ENCODE results near the gene IMPDH2. TPM values are rescaled to one million over a fixed set of nuclear protein-coding genes. Genes with fewer than 3 reads are reported as not detected.

IMPDH2 gene
- total and polyA plus RNA-seq, 2 donors (not counting 1 experiment from before 2014, with no cell fraction given), result 187 to 448 TPM

DNA sequence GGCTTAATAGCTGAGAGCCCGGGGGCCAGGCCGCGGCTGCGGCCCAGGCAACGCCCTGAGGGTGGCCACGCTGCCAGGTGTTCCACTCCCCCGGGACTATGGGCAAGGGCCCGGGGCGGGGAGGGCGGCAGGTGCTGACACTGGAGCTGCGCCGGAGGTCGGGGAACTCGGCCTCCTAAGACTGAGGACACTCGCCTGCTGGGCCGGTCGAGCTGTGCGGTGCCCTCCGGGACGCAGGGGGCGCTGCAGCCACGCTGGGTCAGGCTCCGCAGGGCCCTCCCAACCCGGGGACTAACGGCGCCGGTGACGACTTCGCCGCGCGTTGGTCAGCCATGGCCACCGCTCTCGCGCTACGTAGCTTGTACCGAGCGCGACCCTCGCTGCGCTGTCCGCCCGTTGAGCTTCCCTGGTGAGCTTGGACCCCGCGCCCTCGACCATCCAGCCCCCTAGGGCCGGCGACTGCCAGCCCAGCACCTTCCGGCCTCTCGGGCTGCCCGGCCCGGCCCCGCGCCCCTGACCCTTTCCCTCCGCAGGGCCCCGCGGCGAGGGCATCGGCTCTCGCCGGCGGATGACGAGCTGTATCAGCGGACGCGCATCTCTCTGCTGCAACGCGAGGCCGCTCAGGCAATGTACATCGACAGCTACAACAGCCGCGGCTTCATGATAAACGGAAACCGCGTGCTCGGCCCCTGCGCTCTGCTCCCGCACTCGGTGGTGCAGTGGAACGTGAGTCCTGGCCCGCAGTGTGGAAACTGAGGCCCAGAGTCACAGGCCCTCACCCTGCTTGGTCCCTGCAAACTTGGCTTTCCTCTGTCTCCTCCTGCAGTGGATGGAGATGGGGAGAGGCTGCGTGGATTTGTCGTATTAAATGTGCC lies 7.1 kb downstream of the IMPDH2 start, which contains the start of gene NDUFAF3:
Gene NDUFAF3, plus strand, starts transcription at position 309 of the 875 bp plus-strand sequence. Its CDS starts 24 bp downstream, at position 333.
- peak; percentile 91 to 94 for DNase-seq (ENCODE audit: low read depth in 2 of 2)
- Histone ChIP-seq H3K27me3 (ENCODE audit: control insufficient read depth, insufficient read depth, low read length) (no peaks in the 10 kb centered on the region), H2AFZ (ENCODE audit: low read length) (peak within 1 kb of the TSS; percentile 63), H4K20me1 (ENCODE audit: control insufficient read depth, extremely low read depth, insufficient read depth, low read length) (no peaks in the 10 kb centered on the region), H3K27ac (ENCODE audit: insufficient read depth, low read length) (peak within 1 kb of the TSS; percentile 89), H3K4me2 (ENCODE audit: extremely low read depth, insufficient read depth, low read length) (peak within 1 kb of the TSS; percentile 86), H3K9ac (ENCODE audit: insufficient read depth, low read length) (peak within 1 kb of the TSS; percentile 98), H3K79me2 (ENCODE audit: control insufficient read depth, insufficient read depth, low read length) (peaks cover 45% of the 10 kb centered on the region), H3K4me3 (replicated peaks in 1 of 4; ENCODE audit: control extremely low read depth in 1 of 4, insufficient read depth in 1 of 4, low read depth in 3 of 4, low read length in 4 of 4) (peak within 1 kb of the TSS; percentile 88 to 95 (median 93)), H3K4me1 (ENCODE audit: control insufficient read depth, extremely low read depth, insufficient read depth, low read length) (peaks cover 12% of the 10 kb centered on the region), H3K9me3 (ENCODE audit: control insufficient read depth, insufficient read depth, low read depth, low read length) (no peaks in the 10 kb centered on the region), H3K36me3 (ENCODE audit: control insufficient read depth, insufficient read depth, low read length) (peaks cover 31% of the 10 kb centered on the region)
- no peak for TF ChIP-seq EZH2 (IDR thresholded peaks at IDR 0.05; ENCODE audit: low read length, missing control alignments)
- TF ChIP-seq, protein P1, sequence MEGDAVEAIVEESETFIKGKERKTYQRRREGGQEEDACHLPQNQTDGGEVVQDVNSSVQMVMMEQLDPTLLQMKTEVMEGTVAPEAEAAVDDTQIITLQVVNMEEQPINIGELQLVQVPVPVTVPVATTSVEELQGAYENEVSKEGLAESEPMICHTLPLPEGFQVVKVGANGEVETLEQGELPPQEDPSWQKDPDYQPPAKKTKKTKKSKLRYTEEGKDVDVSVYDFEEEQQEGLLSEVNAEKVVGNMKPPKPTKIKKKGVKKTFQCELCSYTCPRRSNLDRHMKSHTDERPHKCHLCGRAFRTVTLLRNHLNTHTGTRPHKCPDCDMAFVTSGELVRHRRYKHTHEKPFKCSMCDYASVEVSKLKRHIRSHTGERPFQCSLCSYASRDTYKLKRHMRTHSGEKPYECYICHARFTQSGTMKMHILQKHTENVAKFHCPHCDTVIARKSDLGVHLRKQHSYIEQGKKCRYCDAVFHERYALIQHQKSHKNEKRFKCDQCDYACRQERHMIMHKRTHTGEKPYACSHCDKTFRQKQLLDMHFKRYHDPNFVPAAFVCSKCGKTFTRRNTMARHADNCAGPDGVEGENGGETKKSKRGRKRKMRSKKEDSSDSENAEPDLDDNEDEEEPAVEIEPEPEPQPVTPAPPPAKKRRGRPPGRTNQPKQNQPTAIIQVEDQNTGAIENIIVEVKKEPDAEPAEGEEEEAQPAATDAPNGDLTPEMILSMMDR (conservative IDR thresholded peaks at IDR 0.05 in 1 of 2, IDR thresholded peaks at IDR 0.05 in 1 of 2; ENCODE audit: low read depth in 1 of 2, low read length in 2 of 2), result peak; percentile 77 to 86

DNA sequence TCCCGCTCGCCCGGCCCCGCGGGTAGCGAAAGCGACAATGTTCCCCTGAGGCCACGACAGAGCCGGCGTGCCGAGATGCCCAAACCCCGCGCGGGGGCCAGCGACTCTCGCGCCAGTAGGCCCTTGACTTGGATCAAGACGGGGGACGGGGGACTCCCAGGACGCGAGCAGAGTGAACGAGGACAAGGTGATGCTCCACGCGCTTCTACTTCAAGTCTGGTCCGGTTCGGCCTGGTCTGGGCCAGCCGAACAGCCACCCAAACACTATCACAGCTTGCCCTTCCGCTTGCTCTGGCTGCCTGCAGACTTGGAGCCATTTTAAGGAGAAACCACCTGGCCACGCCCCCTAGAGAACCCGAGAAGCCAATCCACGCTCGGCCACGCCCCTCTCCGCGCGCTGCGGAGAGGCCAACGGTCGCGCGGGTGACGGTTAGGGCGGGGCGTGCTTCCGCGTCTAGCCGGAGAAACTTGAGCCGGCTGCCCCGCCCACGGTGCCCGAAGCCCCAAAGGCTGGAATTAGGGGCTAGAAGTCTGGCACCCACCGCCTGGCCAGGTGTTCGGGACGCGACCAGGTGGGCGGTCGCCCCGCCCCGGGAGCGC lies 7.9 kb downstream of the IMPDH2 start:
- Histone ChIP-seq H3K4me2 (ENCODE audit: extremely low read depth, insufficient read depth, low read length) (peak overlapping the region; percentile 86), H3K9me3 (ENCODE audit: control insufficient read depth, insufficient read depth, low read depth, low read length) (no peaks in the 10 kb centered on the region), H3K4me3 (replicated peaks in 1 of 4; ENCODE audit: control extremely low read depth in 1 of 4, insufficient read depth in 1 of 4, low read depth in 3 of 4, low read length in 4 of 4) (peak overlapping the region; percentile 88 to 95 (median 93)), H3K4me1 (ENCODE audit: control insufficient read depth, extremely low read depth, insufficient read depth, low read length) (peaks cover 11% of the 10 kb centered on the region), H3K27me3 (ENCODE audit: control insufficient read depth, insufficient read depth, low read length) (no peaks in the 10 kb centered on the region), H3K36me3 (ENCODE audit: control insufficient read depth, insufficient read depth, low read length) (peaks cover 30% of the 10 kb centered on the region), H3K9ac (ENCODE audit: insufficient read depth, low read length) (peak overlapping the region; percentile 98), H3K79me2 (ENCODE audit: control insufficient read depth, insufficient read depth, low read length) (peaks cover 39% of the 10 kb centered on the region), H4K20me1 (ENCODE audit: control insufficient read depth, extremely low read depth, insufficient read depth, low read length) (no peaks in the 10 kb centered on the region), H2AFZ (ENCODE audit: low read length) (peak overlapping the region; percentile 34), H3K27ac (ENCODE audit: insufficient read depth, low read length) (peak overlapping the region; percentile 89)
- DNase-seq (ENCODE audit: low read depth in 2 of 2), result peak; percentile 93 to 97
- no peak for TF ChIP-seq EZH2 (IDR thresholded peaks at IDR 0.05; ENCODE audit: low read length, missing control alignments)
- TF ChIP-seq, protein P1 (conservative IDR thresholded peaks at IDR 0.05 in 1 of 2, IDR thresholded peaks at IDR 0.05 in 1 of 2; ENCODE audit: low read depth in 1 of 2, low read length in 2 of 2), result no peak
